GM23338 (cell line): ENCODE measurements around the gene BAG5.

Source experiments
- EZH2phosphoT487 ChIP-seq: fragments of 200-600 bp; sonication (generic); IDR thresholded peaks from one replicate; pipeline ENCODE4 v1.8.1; 2018; ENCODE audit warnings: antibody characterized with exemption; ENCODE audit not compliant: unreplicated experiment
- POLR2AphosphoS5 ChIP-seq: IDR thresholded peaks from 2 replicates; pipeline ENCODE4 v1.6.1; 2016; ENCODE audit warnings: antibody characterized with exemption, low read depth
- REST ChIP-seq: IDR thresholded peaks from one replicate; pipeline ENCODE4 v1.6.1; 2018; ENCODE audit warnings: antibody characterized with exemption; ENCODE audit not compliant: unreplicated experiment
- TF ChIP-seq, protein P1 (sequence below), 2 experiments: fragments of 200-600 bp in 1 of 2; sonication (generic) in 1 of 2; conservative IDR thresholded peaks; 2 replicates each; pipeline versions ENCODE4 v1.5.1 to v1.6.1; 2016 to 2017; ENCODE audit warnings: antibody characterized with exemption in 2 of 2, low read depth in 2 of 2, mild to moderate bottlenecking in 2 of 2, moderate library complexity in 1 of 2

DNA sequence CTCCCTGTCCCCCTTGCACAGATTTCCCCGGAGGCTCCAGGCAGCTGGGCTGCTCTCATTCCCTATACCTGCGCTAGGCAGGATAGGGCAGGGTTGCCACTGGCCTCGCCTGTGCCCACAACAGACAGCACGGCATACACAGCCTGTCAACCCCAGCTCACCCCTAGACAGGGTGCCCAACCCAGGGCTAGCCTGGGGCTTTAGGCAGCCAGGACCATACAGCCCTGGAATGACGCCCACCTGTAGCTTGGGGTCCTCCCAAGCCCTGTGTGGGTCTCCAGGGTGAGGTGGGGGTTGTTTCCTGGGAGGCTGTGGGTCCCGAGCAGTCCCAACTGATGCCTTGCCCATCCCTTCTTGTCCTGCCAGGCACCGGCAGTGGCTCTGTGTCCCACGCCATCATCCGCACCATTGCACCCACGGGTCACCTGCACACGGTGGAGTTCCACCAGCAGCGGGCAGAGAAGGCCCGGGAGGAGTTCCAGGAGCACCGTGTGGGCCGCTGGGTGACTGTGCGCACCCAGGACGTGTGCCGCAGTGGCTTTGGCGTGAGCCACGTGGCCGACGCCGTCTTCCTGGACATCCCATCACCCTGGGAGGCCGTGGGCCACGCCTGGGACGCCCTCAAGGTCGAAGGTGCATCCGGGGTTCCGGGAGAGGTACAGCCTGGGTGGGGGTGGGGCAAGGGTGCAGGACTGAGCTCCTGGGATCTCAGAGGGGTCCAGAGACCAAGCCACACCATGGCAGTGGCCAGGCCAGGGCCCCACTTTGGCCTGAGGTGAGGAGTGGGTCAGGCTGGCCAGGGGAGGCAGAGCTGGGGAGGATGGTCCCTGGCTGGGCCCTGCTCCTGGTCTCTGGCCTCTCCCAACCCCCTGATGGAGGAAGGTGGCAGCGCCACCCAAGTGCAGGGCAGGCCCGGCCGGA, 30.0 kb downstream of the BAG5 start:
- TF ChIP-seq, protein P1, sequence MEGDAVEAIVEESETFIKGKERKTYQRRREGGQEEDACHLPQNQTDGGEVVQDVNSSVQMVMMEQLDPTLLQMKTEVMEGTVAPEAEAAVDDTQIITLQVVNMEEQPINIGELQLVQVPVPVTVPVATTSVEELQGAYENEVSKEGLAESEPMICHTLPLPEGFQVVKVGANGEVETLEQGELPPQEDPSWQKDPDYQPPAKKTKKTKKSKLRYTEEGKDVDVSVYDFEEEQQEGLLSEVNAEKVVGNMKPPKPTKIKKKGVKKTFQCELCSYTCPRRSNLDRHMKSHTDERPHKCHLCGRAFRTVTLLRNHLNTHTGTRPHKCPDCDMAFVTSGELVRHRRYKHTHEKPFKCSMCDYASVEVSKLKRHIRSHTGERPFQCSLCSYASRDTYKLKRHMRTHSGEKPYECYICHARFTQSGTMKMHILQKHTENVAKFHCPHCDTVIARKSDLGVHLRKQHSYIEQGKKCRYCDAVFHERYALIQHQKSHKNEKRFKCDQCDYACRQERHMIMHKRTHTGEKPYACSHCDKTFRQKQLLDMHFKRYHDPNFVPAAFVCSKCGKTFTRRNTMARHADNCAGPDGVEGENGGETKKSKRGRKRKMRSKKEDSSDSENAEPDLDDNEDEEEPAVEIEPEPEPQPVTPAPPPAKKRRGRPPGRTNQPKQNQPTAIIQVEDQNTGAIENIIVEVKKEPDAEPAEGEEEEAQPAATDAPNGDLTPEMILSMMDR (conservative IDR thresholded peaks at IDR 0.05; ENCODE audit: low read depth in 2 of 2) = no peak
- TF ChIP-seq REST (no peak), EZH2phosphoT487 (no peak), POLR2AphosphoS5 (no peak)
